ENCODE measurements around the gene ELP2.

DNA sequence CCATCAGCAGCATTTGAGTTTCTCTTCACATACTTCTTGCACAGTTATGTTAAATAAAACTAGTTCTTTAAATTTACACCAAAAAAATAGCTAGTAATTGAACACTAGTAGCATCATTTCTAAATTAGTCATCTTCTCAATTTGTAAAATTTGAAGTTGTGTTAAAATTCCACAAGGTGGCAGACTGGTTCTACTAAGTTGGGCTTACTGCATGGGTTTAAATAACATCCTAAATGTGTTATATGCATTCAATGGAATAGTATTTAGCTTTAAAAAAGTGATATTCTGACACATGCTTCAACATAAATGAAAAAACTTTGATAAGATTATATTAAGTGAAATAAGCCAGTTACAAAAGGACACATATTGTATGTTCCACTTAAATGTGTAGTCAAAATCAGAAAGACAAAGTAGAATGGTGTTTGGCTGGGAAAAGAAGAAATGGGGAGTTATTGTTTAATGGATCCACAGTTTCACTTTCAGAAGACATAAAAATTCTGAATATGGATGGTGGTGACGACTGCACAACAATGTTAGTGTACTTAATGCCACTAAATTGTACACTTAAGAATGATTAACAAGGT lies 33.7 kb upstream of the ELP2 start:
- TF ChIP-seq EZH2 (IDR thresholded peaks at IDR 0.05; ENCODE audit: low read length) = no peak
- TF ChIP-seq, protein P1, sequence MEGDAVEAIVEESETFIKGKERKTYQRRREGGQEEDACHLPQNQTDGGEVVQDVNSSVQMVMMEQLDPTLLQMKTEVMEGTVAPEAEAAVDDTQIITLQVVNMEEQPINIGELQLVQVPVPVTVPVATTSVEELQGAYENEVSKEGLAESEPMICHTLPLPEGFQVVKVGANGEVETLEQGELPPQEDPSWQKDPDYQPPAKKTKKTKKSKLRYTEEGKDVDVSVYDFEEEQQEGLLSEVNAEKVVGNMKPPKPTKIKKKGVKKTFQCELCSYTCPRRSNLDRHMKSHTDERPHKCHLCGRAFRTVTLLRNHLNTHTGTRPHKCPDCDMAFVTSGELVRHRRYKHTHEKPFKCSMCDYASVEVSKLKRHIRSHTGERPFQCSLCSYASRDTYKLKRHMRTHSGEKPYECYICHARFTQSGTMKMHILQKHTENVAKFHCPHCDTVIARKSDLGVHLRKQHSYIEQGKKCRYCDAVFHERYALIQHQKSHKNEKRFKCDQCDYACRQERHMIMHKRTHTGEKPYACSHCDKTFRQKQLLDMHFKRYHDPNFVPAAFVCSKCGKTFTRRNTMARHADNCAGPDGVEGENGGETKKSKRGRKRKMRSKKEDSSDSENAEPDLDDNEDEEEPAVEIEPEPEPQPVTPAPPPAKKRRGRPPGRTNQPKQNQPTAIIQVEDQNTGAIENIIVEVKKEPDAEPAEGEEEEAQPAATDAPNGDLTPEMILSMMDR (optimal IDR thresholded peaks at IDR 0.05 in 1 of 3, IDR thresholded peaks at IDR 0.05 in 1 of 3, conservative IDR thresholded peaks at IDR 0.05 in 1 of 3; ENCODE audit: extremely low read depth in 1 of 3, insufficient read depth in 2 of 3, low read length in 3 of 3) = peak in 2 of 3 experiments; percentile 16 to 40
